Fibroblast of upper back skin (primary cell): ENCODE data around the gene APOL5.
"Not testable (repeated sequence)": the region's sequence is repeated elsewhere in the genome, so short reads cannot be mapped to it uniquely, and the experiment has no call there.

Experiments
- DNase-seq: peaks from one replicate; pipeline ENCODE4 v3.0.0-alpha.2; 2013

Gene APOL5

DNA sequence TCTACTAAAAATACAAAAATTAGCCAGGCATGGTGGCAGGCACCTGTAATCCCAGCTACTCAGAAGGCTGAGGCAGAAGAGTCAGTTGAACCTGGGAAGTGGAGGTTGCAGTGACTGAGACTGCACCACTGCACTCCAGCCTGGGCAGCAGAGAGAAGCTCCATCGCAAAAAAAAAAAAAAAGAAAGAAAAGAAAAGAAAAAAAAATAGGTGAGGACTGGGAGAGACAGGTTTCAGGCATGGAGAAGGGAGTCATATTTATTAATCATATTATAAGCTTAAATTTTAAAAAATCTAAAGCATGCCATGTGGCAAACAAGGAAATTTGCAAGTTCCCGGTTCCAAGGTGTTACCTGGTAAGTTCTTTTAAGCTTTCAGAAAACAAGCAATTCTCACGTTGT is at the start of gene APOL5:
Gene APOL5 (plus strand): TSS at position 301 of the 400 bp plus-strand sequence. CDS start 0 bp downstream, at position 301.
- DNase-seq: no peak

- no peak for DNase-seq
Measured at GRCh38 chr22:35674335-35674734, 43.3 kb upstream of the APOL5 start.

DNA sequence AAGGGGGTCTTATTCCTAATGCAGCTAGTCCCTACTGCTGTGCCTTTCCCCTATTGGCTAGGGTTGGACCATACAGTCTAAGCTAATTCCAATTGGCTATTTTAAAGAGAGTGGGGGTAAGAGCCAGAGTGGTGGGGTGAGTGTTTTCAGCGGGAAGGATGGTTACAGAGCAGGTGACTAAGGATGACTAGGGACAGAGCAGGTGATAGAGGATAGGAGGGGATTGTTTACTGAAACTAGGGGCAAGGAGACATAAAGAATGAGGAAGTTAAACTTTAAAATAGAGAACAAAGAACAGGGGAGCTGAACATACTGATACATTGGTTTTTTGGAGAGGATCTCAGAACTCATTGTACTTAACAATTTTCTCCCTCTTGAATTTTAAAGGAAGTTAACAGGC is 41.6 kb upstream of the APOL5 start:
- DNase-seq: not testable (repeated sequence)

DNA sequence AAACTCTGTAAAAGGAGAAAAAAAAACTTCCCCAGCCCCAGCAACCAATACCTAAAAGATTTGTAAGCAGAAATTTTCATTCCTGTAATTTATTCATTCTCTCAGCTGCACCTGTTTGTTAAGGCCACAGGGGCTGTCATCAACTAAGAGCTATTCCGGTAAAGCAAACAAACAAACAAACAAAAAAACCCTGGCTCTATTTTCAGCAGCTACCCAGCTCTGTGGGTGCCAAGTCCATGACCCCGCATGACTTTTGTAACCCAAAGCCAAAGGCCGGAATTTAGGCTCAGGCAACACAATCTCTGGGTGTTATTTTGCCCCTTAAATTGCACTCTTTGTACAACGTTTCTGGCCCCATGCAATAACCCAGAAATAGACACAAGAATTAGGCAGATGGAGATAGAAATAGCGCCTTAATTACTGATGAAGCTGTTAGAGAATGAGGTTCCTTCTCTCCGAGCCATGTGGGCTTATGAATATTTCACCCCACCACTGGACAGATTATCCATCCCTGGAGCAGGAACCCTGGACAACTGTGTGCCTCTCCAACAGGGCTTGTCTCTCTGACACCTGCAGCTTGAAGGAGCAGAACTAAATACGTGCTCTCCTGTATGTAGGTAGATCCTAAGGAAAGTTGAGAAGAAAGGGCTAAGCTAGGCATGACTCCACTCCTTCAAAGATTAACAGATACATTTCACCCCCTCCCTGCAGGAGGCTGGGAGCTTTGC is 40.0 kb upstream of the APOL5 start:
- no peak for DNase-seq

- DNase-seq: no peak
Measured at GRCh38 chr22:35678836-35679235, 38.8 kb upstream of the APOL5 start.

GRCh38 chr22:35679492-35679891 is 38.2 kb upstream of the APOL5 start:
- not testable (repeated sequence) for DNase-seq

DNA sequence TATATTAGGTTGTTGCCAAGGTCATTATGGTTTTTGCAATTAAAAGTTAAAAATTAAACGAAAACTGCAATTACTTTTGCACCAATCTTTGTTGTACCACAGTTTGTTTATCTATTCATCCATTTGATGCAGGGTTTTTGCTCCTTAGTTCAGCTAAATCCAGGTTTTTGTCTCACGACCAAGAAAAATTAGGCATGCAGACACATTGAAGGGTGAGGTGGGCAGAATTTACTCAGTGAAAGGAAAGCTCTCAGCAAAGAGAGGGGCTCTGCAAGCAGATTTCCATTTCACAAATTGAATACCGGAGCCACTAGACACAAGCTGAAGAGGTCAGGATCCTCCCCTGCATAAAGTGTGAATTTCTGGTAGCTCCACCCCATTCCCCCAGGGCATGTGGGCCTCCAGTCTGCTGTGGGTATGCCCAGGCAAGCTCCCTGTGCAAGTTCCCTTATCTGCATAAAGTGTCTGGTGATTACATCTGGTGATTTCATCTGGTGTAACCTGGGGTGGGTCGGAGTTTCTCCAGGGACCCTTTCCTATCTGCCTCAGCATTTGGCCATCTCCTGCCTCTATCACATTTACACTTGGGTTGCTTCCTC is 36.1 kb upstream of the APOL5 start:
- DNase-seq: no peak

DNA sequence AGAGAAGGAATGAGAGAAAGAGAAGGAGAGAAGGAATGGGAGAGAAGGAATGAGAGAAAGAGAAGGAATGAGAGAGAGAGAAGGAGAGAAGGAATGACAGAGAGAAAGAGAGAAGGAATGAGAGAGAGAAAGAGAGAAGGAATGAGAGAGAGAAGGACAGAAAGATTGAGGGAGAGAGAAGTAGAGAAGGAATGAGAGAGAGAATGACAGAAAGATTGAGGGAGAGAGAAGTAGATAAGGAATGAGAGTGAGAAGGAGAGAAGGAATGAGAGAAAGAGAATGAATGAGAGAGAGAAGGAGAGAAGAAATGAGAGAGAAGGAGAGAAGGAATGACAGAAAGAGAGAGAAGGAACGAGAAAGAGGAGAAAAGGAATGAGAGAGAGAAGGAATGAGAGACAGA is 34.1 kb upstream of the APOL5 start:
- DNase-seq: no peak

DNA sequence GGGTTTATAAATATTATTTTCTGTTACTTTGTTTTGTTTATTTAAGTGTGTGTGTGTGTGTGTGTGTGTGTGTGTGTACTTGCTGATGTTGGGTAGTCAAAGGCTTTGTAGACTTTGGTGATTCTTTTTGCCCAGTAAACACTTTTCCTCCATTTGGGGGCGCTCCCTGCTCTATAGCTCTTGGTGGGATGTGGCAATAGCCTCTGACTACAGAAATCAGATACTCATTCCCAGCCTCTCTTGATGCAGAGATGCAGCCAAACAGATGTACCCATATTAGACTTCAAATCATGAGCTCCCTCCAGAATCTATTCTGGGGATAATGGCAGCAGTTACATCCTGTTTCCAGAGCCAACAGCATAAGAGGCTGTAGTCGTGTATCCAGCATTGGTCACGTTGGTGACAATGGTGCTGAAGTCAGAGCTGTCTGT is 33.4 kb upstream of the APOL5 start:
- peak; percentile 38 for DNase-seq

DNA sequence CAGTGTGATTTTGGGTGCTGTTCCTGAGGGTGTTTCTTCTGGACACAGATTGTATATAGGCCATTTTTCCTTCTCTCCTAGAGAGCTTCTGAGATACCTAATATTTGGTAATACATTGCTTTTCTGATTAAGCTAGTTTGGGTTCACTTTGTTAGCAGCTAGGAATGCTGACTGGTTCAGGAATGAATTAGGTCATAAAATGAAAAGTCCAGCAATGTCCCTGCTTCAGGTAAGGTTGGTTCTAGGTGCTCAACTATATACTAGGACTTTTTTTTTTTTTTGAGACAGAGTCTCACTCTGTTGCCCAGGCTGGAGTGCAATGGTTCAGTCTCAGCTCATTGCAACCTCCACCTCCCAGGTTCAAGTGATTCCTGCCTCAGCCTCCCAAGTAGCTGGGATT is 32.9 kb upstream of the APOL5 start:
- DNase-seq: no peak

- no peak for DNase-seq
Measured at GRCh38 chr22:35685731-35686130, 31.9 kb upstream of the APOL5 start.

DNA sequence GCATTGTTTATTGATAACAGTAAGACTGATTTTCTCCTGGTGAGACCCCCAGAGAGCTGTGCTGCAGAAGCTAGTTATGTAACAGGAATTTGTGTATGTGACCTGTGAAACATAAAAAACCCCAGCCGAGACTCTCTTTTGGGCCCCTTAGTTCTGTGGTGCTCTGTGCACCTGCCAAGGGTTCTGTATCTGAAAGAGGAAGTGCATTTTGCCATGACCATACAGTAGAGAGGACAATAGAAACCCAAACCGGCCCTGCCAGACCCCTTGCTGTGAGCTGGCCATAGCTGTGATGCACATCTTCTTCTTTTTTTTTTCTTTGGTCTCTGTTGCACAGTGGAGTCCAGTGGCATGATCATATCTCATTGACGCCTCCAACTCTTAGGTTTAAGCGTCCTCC is 31.4 kb upstream of the APOL5 start:
- no peak for DNase-seq

- no peak for DNase-seq
Measured at GRCh38 chr22:35687461-35687860, 30.2 kb upstream of the APOL5 start.

DNA sequence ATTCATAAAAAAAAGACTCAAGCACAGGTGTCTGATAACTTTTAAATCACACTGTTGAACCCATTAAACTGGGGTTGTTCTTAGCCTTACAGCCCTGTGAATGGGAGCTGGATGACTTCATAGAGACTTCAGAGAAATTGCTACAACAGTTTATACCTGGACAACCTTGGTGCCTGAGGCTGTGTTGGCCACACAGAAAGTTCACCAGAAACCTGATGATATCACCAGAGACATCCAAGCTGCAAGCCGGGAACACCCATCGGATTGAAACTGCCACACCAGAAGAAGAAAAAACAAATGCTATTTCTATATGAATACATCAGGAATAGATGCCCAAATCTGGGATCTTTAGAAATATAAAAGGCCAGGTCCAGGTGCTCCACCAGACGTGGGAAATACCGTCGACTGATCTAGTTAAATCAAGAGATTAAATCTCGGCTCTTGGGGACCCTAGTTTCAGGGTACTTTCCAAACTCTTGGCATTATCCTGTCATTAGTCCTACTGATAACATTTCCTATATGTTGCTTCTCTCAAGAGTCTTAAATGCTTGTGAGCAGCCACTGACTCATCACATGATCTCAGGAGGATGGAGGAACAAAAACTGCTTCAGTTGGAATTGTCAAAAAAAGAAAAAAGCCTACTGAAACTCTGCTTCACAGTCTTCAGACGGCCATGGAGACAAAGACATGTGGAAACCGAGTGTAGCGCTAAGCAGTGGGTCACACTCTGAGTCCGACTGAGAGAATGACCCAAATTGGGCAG is 28.6 kb upstream of the APOL5 start:
- no peak for DNase-seq

GRCh38 chr22:35690001-35690400 is 27.7 kb upstream of the APOL5 start:
- DNase-seq: no peak

GRCh38 chr22:35695202-35695601 is 22.5 kb upstream of the APOL5 start:
- DNase-seq: no peak

DNA sequence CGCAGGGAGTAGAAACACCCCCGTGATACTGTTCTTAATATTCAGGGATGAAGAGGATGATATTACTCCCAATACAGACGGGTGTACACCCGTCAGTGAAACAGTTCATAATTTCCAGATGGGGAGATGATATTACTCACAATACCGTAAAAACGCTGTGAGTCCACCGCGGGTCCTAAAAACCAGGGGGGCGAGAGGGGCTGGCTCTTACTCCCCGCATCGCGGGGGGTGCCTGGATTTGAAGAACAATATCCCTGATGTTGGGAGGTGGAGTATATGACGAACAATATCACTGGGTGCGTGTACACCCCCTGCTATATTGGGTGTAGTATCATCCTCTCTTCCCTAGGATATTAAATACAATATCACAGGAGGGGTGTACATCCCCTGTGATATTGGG is 20.5 kb upstream of the APOL5 start:
- no peak for DNase-seq

DNA sequence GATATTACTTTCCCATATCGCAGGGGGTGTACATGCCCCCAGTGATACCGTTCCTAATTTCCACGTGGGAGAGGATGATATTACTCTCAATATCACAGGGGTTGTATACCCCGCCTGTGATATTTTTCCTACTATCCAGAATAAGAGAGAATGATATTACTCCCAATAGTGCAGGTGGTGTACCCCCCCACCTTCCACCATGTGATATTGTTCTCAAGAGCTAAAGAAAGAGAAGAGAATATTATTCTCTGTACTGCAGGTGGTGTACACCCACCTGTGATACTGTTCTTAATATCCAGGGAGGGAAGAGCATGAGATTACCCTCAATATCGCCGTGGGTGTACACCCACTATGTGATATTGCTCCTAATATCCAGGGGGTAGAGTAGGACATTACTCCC is 17.8 kb upstream of the APOL5 start:
- not testable (repeated sequence) for DNase-seq

GRCh38 chr22:35703861-35704584 is 13.6 kb upstream of the APOL5 start:
- DNase-seq: peak; percentile 17

DNA sequence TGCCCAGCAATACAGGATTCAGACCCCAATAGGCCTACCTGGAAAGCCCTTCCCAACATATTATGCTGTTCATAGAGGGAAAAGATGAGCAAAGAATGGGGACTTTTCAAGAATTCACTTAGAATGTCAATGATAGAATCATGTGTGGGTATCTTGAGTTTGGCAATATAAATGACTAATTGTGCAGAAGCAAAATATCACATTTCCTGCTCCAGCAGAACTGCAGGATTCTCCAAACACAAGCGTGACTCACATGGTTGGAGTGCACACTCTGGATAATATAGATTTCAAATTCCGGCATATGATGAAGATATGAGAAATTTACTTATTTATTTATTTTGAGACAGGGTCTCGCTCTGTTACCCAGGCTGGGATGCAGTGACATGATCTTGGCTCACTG is 12.5 kb upstream of the APOL5 start:
- DNase-seq: peak; percentile 88

DNA sequence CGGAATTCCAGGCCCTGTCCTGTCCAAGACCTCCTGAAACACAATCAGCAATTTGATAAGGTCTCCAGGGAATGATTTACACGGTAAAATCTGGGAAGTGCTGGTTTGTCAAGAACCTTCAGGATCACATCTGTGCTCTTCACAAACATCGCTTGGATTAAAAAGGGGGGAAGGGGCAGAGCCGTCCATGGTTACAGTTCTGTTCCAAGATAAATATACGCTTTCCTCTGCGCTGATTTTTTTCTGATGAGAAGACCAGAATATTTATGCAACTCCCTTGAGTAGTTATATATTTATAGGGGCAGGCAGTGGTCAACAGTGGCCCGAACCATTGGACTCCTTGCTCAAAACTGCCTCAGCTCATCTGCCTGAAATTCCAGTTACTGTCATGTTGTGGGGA is 9.2 kb upstream of the APOL5 start:
- peak; percentile 27 for DNase-seq

- DNase-seq: no peak
Measured at GRCh38 chr22:35708917-35709316, 8.8 kb upstream of the APOL5 start.

GRCh38 chr22:35711336-35711735 is 6.3 kb upstream of the APOL5 start:
- no peak for DNase-seq
